IMR-90 (cell line): ENCODE results near the gene TCIRG1.

Experiments used
- BHLHE40 ChIP-seq: fragments of 150-350 bp; IDR thresholded peaks from 2 replicates; pipeline ENCODE4 v1.6.1; 2016; ENCODE audit warnings: mild to moderate bottlenecking, low read depth, low read length
- CEBPB ChIP-seq: IDR thresholded peaks from 2 replicates; pipeline ENCODE4 v1.6.1; 2012; ENCODE audit warnings: low read depth, low read length, improper control_type of control experiment
- MAFK ChIP-seq: IDR thresholded peaks from 2 replicates; pipeline ENCODE4 v1.6.1; 2012; ENCODE audit warnings: low read depth, low read length, improper control_type of control experiment
- MAZ ChIP-seq: IDR thresholded peaks from 2 replicates; pipeline ENCODE4 v1.6.1; 2012; ENCODE audit warnings: low read depth, mild to moderate bottlenecking, low read length, improper control_type of control experiment, moderate library complexity, borderline replicate concordance
- POLR2A ChIP-seq: IDR thresholded peaks from 2 replicates; pipeline ENCODE4 v1.6.1; 2012; ENCODE audit warnings: mild to moderate bottlenecking, low read depth, low read length
- RCOR1 ChIP-seq: IDR thresholded peaks from 2 replicates; pipeline ENCODE4 v1.6.1; 2012; ENCODE audit warnings: mild to moderate bottlenecking, low read length, improper control_type of control experiment; ENCODE audit not compliant: insufficient replicate concordance
- SMC3 ChIP-seq: fragments of 150-350 bp; IDR thresholded peaks from 2 replicates; pipeline ENCODE4 v1.6.1; 2016; ENCODE audit warnings: low read depth, mild to moderate bottlenecking, antibody characterized with exemption, low read length, moderate library complexity
- TF ChIP-seq, protein P1 (sequence below): fragments of 150-350 bp; IDR thresholded peaks from 2 replicates; pipeline ENCODE4 v1.6.1; 2017; ENCODE audit warnings: mild to moderate bottlenecking, antibody characterized with exemption, low read length, low read depth
- TF ChIP-seq, protein P2 (sequence below): conservative IDR thresholded peaks from 2 replicates; pipeline ENCODE4 v1.5.1; 2012; ENCODE audit warnings: mild to moderate bottlenecking, low read depth, low read length, improper control_type of control experiment

DNA sequence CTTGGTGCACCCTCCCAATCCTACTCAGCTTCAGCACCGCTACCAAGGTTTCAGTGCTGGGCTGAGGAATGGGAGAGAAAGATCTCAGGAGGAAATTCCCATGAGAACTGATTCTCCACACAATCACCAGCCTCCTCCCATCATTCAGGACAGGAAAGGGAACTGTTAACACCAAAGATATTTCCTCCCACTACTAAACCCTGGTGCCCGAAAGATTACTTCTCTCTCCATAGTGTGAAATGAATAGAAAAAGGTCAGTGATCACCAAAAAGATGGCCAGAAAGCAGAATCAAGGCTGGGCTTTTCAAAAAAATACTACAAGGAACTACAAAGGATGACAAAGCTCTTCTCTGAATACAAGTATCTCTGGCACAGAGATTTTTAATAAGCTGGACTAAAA lies 26.1 kb downstream of the TCIRG1 start:
- TF ChIP-seq, protein P1, sequence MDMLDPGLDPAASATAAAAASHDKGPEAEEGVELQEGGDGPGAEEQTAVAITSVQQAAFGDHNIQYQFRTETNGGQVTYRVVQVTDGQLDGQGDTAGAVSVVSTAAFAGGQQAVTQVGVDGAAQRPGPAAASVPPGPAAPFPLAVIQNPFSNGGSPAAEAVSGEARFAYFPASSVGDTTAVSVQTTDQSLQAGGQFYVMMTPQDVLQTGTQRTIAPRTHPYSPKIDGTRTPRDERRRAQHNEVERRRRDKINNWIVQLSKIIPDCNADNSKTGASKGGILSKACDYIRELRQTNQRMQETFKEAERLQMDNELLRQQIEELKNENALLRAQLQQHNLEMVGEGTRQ: no peak
- TF ChIP-seq RCOR1 (no peak), POLR2A (no peak), SMC3 (no peak), CEBPB (no peak), BHLHE40 (no peak), MAZ (no peak), MAFK (no peak)
- TF ChIP-seq, protein P2, sequence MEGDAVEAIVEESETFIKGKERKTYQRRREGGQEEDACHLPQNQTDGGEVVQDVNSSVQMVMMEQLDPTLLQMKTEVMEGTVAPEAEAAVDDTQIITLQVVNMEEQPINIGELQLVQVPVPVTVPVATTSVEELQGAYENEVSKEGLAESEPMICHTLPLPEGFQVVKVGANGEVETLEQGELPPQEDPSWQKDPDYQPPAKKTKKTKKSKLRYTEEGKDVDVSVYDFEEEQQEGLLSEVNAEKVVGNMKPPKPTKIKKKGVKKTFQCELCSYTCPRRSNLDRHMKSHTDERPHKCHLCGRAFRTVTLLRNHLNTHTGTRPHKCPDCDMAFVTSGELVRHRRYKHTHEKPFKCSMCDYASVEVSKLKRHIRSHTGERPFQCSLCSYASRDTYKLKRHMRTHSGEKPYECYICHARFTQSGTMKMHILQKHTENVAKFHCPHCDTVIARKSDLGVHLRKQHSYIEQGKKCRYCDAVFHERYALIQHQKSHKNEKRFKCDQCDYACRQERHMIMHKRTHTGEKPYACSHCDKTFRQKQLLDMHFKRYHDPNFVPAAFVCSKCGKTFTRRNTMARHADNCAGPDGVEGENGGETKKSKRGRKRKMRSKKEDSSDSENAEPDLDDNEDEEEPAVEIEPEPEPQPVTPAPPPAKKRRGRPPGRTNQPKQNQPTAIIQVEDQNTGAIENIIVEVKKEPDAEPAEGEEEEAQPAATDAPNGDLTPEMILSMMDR: no peak
